GM12878 (cell line): ENCODE results near the gene GRK5. TPM values are rescaled to one million over a fixed set of nuclear protein-coding genes. Genes with fewer than 3 reads are reported as not detected.

Experiments used
- BCLAF1 ChIP-seq: fragments of 450-650 bp; IDR thresholded peaks from 2 replicates; pipeline ENCODE4 v1.6.1; 2017; ENCODE audit warnings: antibody characterized with exemption, mild to moderate bottlenecking, moderate library complexity
- EP300 ChIP-seq, 2 experiments: fragments of 150-350 bp in 1 of 2; IDR thresholded peaks; 2 replicates each; pipeline ENCODE4 v1.6.1; 2011 to 2012; ENCODE audit warnings: low read depth in 2 of 2, low read length in 2 of 2, borderline replicate concordance in 1 of 2, improper control_type of control experiment in 1 of 2, inconsistent platforms in 1 of 2; ENCODE audit not compliant: control insufficient read depth in 1 of 2
- GATAD2B ChIP-seq: fragments of 450-650 bp; conservative IDR thresholded peaks from 2 replicates; pipeline ENCODE4 v1.6.1; 2017; ENCODE audit warnings: low read depth, mild to moderate bottlenecking, moderate library complexity
- NKRF ChIP-seq: fragments of 450-650 bp; conservative IDR thresholded peaks from 2 replicates; pipeline ENCODE4 v1.6.1; 2017; ENCODE audit warnings: mild to moderate bottlenecking, moderate library complexity
- ZBTB11 ChIP-seq: fragments of 450-650 bp; formaldehyde crosslinking; IDR thresholded peaks from 2 replicates; pipeline ENCODE4 v1.5.0; 2022; ENCODE audit warnings: mild to moderate bottlenecking, missing genetic modification characterization
- ZNF207 ChIP-seq: fragments of 450-650 bp; IDR thresholded peaks from 2 replicates; pipeline ENCODE4 v1.6.1; 2014; ENCODE audit warnings: antibody characterized with exemption, mild to moderate bottlenecking, borderline replicate concordance
- polyA plus RNA-seq, 11 experiments: library from polyadenylated mRNA; depleted of rRNA in 4 of 11; unstranded in 6 of 11; stranded (reverse) in 5 of 11; fragments of >200 nt; fragmentation: Nextera tagmentation in 4 of 11; fragmentation: Illumina TruSeq in 1 of 11; extraction: Ambion mirVana in 4 of 11; extraction: Trizol in 1 of 11; gene quantifications; 1 replicate in 1 of 11; 2 replicates in 10 of 11; pipeline versions ENCODE4 v1.2.1 to v1.2.3, GENCODE V29; 2011 to 2016; ENCODE audit warnings: inconsistent platforms in 2 of 11, missing spikeins in 2 of 11, low read depth in 1 of 11
- total RNA-seq, 4 experiments: library from RNA; depleted of rRNA in 3 of 4; stranded (reverse); fragments of >200 nt in 3 of 4; fragmentation: Illumina TruSeq in 1 of 4; extraction: Trizol in 1 of 4; gene quantifications; 2 replicates each; pipeline versions ENCODE4 v1.2.1 to v1.2.3, GENCODE V29; 2013 to 2021

The GRK5 gene
- total and polyA plus RNA-seq, 10 of the 15 experiments (the other 5 are each of a cell fraction or from before 2014, with no cell fraction given), result 0.11 to 22.1 (median 10.0) TPM

- TF ChIP-seq GATAD2B (no peak), BCLAF1 (no peak), NKRF (no peak), ZBTB11 (CRISPR knock-in tag) (no peak), ZNF207 (no peak), EP300 (IDR thresholded peaks at IDR 0.05; ENCODE audit: borderline replicate concordance in 1 of 2, control insufficient read depth in 1 of 2, low read depth in 2 of 2, low read length in 2 of 2) (no peak)
Measured at GRCh38 chr10:119282446-119282845, 75.1 kb downstream of the GRK5 start (continued).
